HG02623 (cell line): Measurements from ENCODE around the gene DGKQ.
"Not testable (repeated sequence)": the region's sequence is repeated elsewhere in the genome, so short reads cannot be mapped to it uniquely, and the experiment has no call there.

Experiments
- ATAC-seq: cut with Tn5 transposase; IDR thresholded peaks from one replicate; pipeline ENCODE4 v1.9.1; 2021; ENCODE audit warnings: moderate library complexity; ENCODE audit not compliant: unreplicated experiment

The DGKQ gene

DNA sequence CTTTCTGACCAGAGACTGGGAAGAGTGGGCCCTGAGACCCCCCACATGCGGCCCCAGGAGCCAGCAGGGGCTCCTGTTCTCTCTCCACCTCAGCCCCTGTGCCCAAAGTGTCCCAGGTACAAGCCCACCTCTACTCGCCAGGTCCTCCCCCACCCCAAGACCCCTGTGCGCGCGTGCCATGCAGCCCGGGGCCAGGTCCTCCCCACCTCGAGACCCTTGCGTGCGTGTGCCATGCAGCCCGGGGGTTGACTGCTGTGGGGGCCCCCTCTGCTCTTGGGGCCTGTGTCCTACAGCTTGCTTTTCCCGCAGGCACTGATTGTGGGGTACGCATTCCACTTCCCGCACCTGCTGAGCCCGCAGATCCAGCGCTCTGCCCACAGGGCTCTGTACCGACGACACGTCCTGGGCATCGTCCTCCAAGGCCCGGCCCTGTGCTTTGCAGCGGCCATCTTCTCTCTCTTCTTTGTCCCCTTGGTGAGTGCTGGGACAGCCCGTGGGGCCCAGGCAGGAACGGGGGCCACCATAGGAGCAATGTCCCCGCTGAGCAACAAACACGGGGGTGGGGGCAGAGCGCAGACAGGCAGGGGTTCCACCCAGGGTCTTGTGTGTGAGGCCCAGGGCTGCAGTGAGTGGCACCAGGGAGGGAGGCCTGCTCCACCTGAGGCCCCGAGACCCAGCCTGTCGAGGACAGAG is 20.3 kb downstream of the DGKQ start:
- ATAC-seq = no peak

- no peak for ATAC-seq
Measured at GRCh38 chr4:951594-952468, 21.5 kb downstream of the DGKQ start.

- no peak for ATAC-seq
Measured at GRCh38 chr4:951186-951585, 22.2 kb downstream of the DGKQ start.

- no peak for ATAC-seq
Measured at GRCh38 chr4:950136-951020, 23.0 kb downstream of the DGKQ start.

GRCh38 chr4:949656-950055 is 23.7 kb downstream of the DGKQ start:
- no peak for ATAC-seq

- no peak for ATAC-seq
Measured at GRCh38 chr4:948936-949300, 24.5 kb downstream of the DGKQ start.

DNA sequence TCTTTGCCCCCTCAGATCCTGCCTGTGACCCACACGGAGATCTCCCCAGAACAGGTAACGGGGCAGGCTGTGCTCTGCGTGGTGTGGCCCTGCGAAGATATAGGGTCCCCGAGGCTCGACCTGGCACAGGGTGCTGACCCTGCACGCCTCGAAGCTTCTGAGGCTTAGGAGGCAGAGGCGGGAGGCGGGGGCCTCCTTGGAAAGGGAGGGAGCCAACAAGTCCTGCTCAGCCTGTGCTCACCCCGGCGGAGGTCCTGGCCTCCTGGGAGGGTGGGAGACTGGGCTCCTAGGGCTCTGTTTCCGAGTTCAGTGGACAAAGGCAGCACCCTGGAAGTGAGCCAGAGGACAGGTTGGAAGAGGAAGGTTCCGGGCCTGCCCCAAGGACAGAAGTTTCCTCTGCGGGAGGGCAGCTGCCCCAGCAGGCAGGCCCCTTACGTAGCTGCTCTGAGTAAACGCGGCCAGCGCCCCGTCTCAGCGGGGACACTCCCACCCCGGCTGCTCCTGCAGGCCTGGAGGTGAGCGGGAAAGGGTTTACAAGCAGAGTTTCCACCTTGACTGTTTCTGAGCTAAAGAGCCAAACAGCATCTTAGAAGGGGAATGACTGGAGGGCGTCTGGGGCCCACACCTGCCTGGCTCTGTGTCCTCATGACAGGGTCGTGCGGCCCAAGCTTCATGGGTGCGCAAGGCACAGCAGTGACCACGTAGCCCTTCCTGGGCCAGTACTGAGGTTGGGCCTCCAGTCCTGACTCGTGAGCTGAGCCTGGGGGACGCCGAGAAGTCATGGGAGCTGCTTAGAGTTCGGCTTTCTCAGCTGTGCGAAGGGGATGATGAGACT is 25.1 kb downstream of the DGKQ start:
- ATAC-seq = no peak

DNA sequence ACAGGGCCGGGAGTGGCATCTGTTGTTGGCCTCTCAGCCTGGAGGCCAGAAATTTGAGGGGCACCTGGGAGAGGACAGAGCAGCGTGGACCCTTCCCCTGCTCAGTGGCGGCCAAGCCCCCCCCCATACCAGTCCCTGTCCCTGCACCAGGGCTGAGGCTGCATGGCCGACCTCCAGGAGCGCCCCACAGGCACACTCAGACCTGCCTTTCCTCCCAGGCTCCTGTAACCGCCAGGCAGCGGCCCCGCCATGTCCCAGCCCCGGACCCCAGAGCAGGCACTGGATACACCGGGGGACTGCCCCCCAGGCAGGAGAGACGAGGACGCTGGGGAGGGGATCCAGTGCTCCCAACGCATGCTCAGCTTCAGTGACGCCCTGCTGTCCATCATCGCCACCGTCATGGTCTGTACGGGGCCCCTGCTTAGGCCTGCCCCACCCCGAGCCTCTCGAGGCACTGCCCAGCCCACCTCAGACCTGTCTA is 25.8 kb downstream of the DGKQ start:
- no peak for ATAC-seq

- no peak for ATAC-seq
Measured at GRCh38 chr4:946517-947471, 26.6 kb downstream of the DGKQ start.

DNA sequence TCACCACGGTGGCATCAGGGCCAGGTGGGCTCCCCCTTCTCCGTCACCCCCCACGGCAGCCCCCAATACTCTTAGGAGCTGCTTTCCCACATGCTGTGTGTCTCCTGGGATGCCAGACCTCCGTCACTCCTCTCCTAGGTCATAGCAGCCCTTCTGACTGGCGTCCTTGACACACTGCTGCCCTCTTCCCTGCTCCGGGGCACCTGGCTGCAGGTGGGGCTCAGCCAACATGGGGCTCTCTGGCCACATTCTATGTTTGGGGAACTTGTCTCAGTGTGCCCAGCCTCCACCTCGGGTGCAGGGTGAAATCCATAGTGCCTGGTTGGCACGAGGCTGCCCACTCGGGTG is 27.3 kb downstream of the DGKQ start:
- no peak for ATAC-seq

- ATAC-seq = no peak
Measured at GRCh38 chr4:945274-946102, 27.9 kb downstream of the DGKQ start.

- ATAC-seq = not testable (repeated sequence)
Measured at GRCh38 chr4:939508-939907, 33.9 kb downstream of the DGKQ start.

DNA sequence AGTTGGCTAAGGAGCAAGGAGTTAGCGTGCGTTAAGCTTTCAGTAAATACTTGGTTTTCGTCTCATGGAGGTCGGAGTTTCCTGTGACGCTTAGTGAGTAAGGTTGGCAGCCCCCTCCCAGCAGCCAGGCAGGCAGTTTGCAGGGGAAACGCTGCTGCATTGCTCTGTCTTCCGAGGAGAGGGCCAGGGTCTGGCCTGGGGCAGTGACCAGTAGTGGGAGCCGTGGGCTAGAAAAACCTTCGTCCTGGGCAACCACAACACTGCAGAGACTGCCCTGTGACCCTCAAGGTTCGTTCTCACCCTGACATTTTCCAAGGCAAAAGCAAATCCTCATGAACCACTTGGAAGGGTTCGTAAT is 40.7 kb downstream of the DGKQ start:
- no peak for ATAC-seq

- peak; percentile 91 for ATAC-seq
Measured at GRCh38 chr4:931960-932712, 41.2 kb downstream of the DGKQ start, which contains the start of the genes GAK and TMEM175. Gene GAK, minus strand, starts transcription at chr4:932316. Its CDS starts 129 bp downstream, at chr4:932187. Gene TMEM175, plus strand, starts transcription at chr4:932460. Its CDS starts 15,280 bp downstream, at chr4:947740.

DNA sequence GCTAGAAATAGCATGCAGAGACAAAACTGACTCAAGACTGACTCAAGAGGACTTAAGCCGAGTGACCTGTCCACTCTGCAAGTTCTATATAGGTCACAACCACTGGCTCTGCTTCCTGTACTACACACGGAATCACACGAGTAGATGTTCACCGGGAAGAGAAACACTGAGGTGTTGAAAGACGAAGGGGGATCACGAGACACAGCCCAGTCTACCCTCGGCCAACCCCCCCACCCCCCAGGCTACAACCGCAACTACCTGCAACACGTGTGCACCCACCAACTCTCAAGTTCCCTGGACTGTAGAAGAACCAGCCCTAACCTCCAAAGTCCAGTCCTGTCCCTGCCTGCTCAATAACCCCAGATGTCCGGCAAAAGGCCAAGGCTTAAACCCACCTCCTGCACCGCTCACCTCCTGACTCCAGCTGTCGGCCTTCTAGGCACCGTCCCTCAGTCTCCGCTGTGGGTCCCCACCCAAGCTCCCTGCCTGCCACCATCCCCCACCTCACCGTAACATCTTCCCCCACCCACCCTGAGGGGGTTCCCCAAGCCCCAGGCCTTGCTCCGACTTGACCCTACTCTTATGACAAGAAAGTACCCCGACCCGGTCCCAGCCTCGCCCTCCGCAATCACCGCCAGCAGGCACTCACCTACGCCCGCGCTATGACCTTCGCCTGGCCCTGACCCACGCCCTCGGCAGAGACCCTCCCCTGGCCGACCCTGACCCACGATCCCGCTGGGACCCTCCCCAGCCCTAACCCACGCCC is 42.0 kb downstream of the DGKQ start:
- ATAC-seq = peak; percentile 4

DNA sequence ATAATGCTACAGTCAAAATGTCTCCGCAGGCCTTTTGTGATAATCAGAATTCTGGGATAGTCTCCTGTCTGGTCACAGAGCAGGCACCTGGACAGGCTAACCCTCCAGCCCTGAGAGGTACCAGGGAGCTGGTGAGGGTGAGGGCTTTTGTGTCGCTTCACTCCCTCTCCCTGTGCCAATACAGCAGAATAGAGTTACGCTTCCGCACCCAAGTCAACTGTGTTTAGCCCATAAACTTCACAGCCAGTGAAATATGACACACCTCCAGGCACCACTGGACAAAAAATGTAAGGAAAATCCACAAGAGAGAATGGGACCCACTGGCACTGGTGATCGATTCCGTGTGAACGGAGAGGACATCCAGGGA is 42.6 kb downstream of the DGKQ start:
- ATAC-seq = no peak

DNA sequence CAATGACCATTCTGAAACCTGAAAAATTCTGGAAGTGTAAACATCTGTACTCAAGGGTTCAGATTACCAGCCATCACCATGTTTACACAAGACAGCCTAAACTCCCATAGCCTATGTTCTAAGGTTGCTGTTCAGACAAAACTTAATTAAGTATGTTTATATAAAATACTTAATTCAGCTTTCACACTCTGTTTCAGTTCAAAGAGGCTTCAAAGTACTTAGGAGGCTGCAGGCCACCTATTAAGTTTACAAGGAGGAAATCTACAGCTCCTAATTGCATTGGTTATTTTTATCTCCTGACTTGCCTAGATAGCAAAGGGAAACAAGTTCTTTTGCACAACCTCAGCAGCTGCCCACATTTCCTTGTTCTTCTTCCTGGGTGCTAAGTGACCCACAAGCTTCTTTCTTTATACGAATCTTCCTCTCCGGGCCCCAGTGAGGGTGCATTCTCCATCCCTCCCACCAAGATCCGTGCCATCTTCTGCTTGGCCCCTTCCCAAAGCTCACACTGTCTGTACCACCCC is 43.3 kb downstream of the DGKQ start:
- ATAC-seq = no peak
